ELR (cell line): ENCODE measurements around the gene HNRNPM.
A peak's percentile ranks its signal among the peaks of the same experiment; 100 is the strongest.

Source experiments
- DNase-seq: peaks from one replicate; pipeline ENCODE4 v3.0.0-alpha.2; 2015; ENCODE audit warnings: low read depth

HNRNPM gene

DNA sequence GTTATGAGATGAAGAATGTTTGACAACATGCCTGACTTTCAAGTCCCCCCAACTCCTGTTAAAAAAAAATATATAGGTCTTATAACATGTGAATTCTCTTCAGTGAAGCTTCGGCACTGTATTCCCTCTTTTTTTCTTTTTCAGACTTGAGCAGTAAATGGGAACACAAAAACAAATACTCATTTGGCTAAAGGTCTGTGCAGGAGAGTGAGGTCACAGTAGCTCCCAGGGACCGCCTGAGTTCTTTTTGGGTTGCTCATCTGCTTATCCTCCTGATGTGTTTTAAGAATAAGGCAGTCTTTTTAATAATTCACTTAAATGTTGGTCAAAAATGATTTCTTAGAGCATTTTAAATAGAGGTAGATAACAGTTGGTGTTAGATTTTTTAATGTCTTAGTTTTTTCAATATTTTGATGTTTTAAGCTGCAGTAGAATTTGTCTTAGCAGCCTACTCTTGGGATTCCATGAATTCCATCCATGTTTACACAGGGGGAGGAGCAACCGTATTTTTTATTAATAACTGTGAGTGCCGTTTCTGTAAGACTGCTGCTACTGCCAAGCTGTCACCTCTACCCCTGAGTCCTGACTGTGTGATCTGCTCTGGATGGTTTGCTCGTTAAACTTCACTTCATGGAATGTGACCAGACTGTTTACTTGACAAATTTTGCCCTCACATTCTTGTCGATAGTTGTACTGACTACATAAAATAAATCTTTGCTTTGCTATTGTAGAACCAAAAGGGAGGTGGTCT lies 14.9 kb downstream of the HNRNPM start:
- peak; percentile 78 for DNase-seq

GRCh38 chr19:8460516-8461298 lies 15.9 kb downstream of the HNRNPM start:
- DNase-seq: no peak

DNA sequence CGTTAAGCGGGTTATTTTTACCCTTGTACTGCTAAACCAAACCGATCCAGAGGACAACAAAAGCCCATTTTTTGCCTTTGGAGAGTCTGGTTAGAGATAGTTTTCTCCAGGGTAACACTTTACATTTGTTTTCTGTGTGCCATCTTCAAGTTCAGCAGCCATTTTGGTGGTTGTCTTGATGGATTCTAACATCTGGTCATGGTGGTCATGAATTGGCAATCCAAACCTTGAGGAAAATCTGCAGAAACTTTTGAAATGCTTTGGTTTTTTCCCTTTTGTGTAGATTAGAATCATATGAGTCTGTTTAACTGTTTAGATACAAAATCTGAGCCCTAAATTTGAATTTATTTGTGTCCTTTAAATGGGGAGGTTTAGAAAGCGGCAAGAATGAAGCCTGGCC lies 16.6 kb downstream of the HNRNPM start:
- no peak for DNase-seq

DNA sequence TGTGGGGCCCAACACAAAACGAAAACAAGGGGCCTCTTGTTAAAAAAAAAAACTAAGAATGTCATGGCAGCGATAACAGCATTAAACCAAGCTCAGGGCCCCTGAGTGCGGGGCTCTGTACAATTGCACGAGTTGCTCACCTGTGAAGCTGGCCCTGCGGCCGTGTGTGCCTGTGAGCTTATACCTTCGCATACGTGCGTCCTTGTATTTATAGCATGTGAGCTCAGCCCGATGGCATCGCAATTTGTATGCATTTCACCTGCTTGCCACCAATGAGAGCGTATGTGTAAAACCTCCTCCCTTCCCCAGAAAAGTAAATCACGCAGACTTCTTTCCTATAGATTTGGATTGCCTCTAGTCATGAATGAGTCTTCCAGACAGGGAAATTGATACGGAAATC lies 17.1 kb downstream of the HNRNPM start:
- no peak for DNase-seq

DNA sequence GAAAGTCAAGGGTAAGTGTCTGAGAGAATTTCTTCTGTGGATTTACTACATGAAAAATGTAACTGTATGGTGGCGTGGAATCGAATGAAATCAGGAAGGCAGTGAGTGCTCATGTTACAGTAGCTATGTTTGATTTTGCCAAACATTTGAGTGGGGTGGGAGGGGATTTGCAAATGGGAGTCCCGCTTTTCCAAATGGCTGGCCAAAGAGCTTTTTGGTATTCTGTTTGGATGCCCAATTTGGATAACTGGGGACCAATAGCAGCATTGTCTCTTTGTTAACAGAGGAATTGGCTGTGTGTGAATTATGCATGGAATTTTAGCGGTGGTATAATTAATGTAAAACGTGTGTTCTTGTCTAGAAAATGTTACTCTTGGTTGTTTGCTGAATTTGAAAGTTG lies 17.8 kb downstream of the HNRNPM start:
- no peak for DNase-seq

- no peak for DNase-seq
Measured at GRCh38 chr19:8463365-8463764, 18.6 kb downstream of the HNRNPM start.

DNA sequence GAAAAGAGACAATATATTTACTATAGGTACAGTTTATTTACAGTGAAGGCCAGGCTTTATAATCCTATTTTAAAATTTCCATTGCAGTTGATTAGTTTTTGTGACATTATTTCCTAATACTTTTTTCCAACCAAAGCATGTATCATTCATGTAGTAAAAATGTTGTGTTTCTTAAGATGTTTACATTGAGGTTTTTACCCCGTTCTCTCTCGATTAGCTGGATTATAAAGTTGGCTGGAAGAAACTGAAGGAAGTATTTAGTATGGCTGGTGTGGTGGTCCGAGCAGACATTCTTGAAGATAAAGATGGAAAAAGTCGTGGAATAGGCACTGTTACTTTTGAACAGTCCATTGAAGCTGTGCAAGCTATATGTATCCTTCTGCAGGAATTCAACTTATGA lies 21.2 kb downstream of the HNRNPM start:
- no peak for DNase-seq

GRCh38 chr19:8468124-8468523 lies 23.3 kb downstream of the HNRNPM start:
- DNase-seq: no peak

- no peak for DNase-seq
Measured at GRCh38 chr19:8468761-8469373, 24.1 kb downstream of the HNRNPM start.

GRCh38 chr19:8469613-8470368 lies 25.0 kb downstream of the HNRNPM start:
- DNase-seq: no peak

GRCh38 chr19:8473648-8474476 lies 29.1 kb downstream of the HNRNPM start:
- no peak for DNase-seq

GRCh38 chr19:8475005-8475404 lies 30.2 kb downstream of the HNRNPM start:
- DNase-seq: no peak

GRCh38 chr19:8476524-8476923 lies 31.7 kb downstream of the HNRNPM start:
- DNase-seq: no peak

DNA sequence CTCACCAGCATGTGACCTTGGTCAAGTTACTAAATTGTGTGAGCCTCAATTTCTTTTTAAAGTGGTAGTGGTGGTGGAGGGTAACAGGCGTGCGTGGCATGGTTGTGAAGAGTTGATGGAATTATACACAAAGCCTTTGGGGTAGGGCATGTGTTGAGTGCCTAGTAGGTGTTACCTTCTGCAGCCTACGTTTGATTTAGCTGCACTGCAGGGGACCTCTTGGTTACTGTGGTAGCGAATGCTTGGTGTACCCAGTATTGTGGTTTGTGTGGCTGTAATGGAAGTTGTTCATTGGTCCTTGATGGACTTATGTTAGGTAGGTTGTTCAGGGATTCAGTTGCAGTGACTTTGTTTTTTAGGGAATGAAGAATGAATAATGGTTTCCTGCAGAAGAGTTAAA lies 33.1 kb downstream of the HNRNPM start:
- DNase-seq: no peak

DNA sequence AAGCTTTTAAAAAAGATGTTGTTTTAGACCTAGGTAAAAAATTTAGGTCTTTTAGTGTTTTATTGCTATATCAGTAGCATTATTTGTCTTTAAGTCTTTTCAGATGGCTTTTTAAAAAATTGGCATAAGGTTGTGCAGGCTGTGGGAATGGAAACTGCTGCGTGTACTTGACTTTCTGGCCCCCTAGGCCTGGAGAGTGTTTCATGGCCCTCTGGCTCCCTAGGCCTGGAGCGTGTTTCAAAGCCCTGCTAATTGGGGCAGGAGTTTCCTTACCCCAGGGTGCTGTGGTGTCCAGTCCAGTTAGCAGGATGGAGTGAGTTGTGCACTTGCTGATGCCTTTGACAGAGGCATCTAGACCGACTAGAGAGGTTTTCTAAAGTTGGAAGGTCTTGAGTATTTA lies 33.8 kb downstream of the HNRNPM start:
- DNase-seq: no peak

DNA sequence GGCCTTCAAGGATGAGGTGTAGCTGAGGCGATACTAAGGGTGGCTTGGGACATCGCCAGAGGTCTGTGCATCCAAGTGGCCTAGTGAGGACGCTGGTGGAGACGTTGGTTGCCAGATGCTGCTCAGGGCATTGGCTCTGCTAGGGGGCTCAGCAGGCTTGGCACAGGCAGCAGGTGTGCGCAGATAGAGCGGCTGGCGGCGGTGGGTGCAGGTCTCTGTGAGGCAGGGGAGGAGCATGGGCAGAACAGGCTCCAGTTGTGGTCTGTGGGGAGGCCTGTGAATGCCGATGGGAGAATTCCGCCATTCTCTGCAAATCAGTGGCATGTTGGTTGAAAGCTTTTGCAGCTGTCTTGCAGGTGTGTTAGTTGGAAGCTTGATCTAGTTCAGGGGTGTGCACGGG lies 36.4 kb downstream of the HNRNPM start:
- DNase-seq: no peak

DNA sequence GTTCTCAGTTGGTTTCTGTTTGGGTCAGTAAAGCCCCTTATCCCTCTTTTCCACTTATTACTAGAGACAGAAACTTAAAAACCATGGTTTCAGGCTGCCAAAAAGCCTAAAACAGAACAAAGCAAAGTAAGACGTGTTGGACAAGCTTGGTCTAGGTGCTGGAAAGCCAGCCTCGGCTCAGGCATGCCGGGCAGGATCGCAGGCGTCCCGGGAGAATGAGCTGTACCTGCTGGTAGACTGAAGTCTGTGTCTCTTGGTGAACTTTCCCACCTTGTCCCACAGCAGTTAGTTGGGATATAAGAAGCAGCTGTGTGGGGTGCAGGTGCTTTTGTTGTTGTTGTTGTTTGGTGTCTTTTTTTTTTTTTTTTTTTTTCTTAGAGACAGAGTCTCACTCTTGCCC lies 36.8 kb downstream of the HNRNPM start:
- no peak for DNase-seq

GRCh38 chr19:8482696-8483095 lies 37.9 kb downstream of the HNRNPM start:
- no peak for DNase-seq

DNA sequence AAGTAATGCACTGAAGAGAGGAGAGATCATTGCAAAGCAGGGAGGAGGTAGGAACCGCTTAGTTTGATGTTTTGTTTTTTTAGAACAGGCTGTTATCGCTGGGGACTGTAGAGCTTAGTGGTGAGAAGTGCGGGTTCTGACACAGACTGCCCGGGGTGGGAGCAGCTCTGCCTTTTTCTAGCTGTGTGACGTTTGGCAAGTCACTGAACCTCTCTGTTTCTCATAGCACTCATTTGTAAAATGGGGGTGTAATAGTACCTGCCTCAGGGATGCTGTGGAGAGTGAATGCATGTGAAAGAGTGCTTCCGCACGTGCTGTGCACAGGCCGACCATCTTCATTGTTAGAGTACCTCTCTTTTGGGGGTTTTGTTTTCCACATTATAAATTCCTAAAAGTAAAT lies 38.4 kb downstream of the HNRNPM start:
- DNase-seq: no peak

- DNase-seq: no peak
Measured at GRCh38 chr19:8484331-8484894, 39.6 kb downstream of the HNRNPM start.
